ENCODE results near the gene DOK6.
"Not testable (repeated sequence)": the region's sequence is repeated elsewhere in the genome, so short reads cannot be mapped to it uniquely, and the experiment has no call there.

DOK6 gene

GRCh38 chr18:69400253-69400975 lies at the start of gene DOK6:
TSS of gene DOK6 (plus strand) at chr18:69400888.
- TF ChIP-seq CTCF (IDR thresholded peaks at IDR 0.05; ENCODE audit: low read depth, low read length, missing control alignments), result no peak
- H3K4me3 ChIP-seq (ENCODE audit: low read depth, low read length), result peak within 1 kb of the TSS; percentile 64
- in situ Hi-C loops (cut with HindIII; ENCODE audit: low sequenced_read_pairs), result no loop called here
- DNase-seq (ENCODE audit: low read depth), result peak; percentile 70

GRCh38 chr18:69353023-69353422 lies 47.7 kb upstream of the DOK6 start:
- no peak for DNase-seq (ENCODE audit: low read depth)
- no peak overlapping the region for H3K4me3 ChIP-seq (ENCODE audit: low read depth, low read length)
- no peak for TF ChIP-seq CTCF (IDR thresholded peaks at IDR 0.05; ENCODE audit: low read depth, low read length, missing control alignments)
- in situ Hi-C loops (cut with HindIII; ENCODE audit: low sequenced_read_pairs), result no loop called here

GRCh38 chr18:69357590-69357989 lies 43.1 kb upstream of the DOK6 start:
- in situ Hi-C loops (cut with HindIII; ENCODE audit: low sequenced_read_pairs), result no loop called here
- H3K4me3 ChIP-seq (ENCODE audit: low read depth, low read length), result no peak overlapping the region
- no peak for TF ChIP-seq CTCF (IDR thresholded peaks at IDR 0.05; ENCODE audit: low read depth, low read length, missing control alignments)
- DNase-seq (ENCODE audit: low read depth), result no peak

- no peak for DNase-seq (ENCODE audit: low read depth)
- TF ChIP-seq CTCF (IDR thresholded peaks at IDR 0.05; ENCODE audit: low read depth, low read length, missing control alignments), result no peak
- in situ Hi-C loops (cut with HindIII; ENCODE audit: low sequenced_read_pairs), result no loop called here
Observed at GRCh38 chr18:69358212-69358895, 42.3 kb upstream of the DOK6 start.

GRCh38 chr18:69359768-69360167 lies 40.9 kb upstream of the DOK6 start:
- in situ Hi-C loops (cut with HindIII; ENCODE audit: low sequenced_read_pairs); DNase-seq (ENCODE audit: low read depth); H3K4me3 ChIP-seq (ENCODE audit: low read depth, low read length): not testable (repeated sequence)

More at GRCh38 chr18:69358212-69358895, 42.3 kb upstream of the DOK6 start:
- H3K4me3 ChIP-seq (ENCODE audit: low read depth, low read length), result no peak overlapping the region

GRCh38 chr18:69364930-69365329 lies 35.8 kb upstream of the DOK6 start:
- no peak overlapping the region for H3K4me3 ChIP-seq (ENCODE audit: low read depth, low read length)
- TF ChIP-seq CTCF (IDR thresholded peaks at IDR 0.05; ENCODE audit: low read depth, low read length, missing control alignments), result no peak
- in situ Hi-C loops (cut with HindIII; ENCODE audit: low sequenced_read_pairs), result no loop called here
- DNase-seq (ENCODE audit: low read depth), result no peak

- DNase-seq (ENCODE audit: low read depth), result no peak
- no peak overlapping the region for H3K4me3 ChIP-seq (ENCODE audit: low read depth, low read length)
- in situ Hi-C loops (cut with HindIII; ENCODE audit: low sequenced_read_pairs), result no loop called here
- no peak for TF ChIP-seq CTCF (IDR thresholded peaks at IDR 0.05; ENCODE audit: low read depth, low read length, missing control alignments)
Observed at GRCh38 chr18:69365658-69366057, 35.0 kb upstream of the DOK6 start.
